Loucy (cell line): ENCODE measurements around the gene XXYLT1.
A peak's percentile ranks its signal among the peaks of the same experiment; 100 is the strongest.

Experiments used
- H2AFZ ChIP-seq: fragments of 200-600 bp; sonication (generic); 2 replicates; pipeline ENCODE4 v1.6.0; 2016; ENCODE audit warnings: antibody characterized with exemption, mild to moderate bottlenecking, low read length, moderate library complexity
- H3F3A ChIP-seq: fragments of 200-600 bp; 2 replicates; pipeline ENCODE4 v1.6.0; 2016; ENCODE audit warnings: antibody characterized with exemption, low read depth, mild to moderate bottlenecking
- H3K27me3 ChIP-seq: fragments of 200-600 bp; sonication (generic); 2 replicates; pipeline ENCODE4 v1.6.1; 2014; ENCODE audit warnings: low read length, mild to moderate bottlenecking; ENCODE audit not compliant: insufficient read depth, poor library complexity, severe bottlenecking
- H3K36me3 ChIP-seq: fragments of 200-600 bp; sonication (generic); 2 replicates; pipeline ENCODE4 v1.6.1; 2016; ENCODE audit warnings: low read length; ENCODE audit not compliant: insufficient read depth
- H3K4me1 ChIP-seq: fragments of 200-600 bp; sonication (generic); 2 replicates; pipeline ENCODE4 v1.5.1; 2014; ENCODE audit warnings: low read length, mild to moderate bottlenecking; ENCODE audit not compliant: insufficient read depth, poor library complexity, severe bottlenecking
- H3K4me2 ChIP-seq: fragments of 200-600 bp; sonication (generic); 2 replicates; pipeline ENCODE4 v1.6.0; 2014; ENCODE audit warnings: antibody characterized with exemption, low read length, low read depth, mild to moderate bottlenecking; ENCODE audit not compliant: poor library complexity, severe bottlenecking
- H3K4me3 ChIP-seq: fragments of 200-600 bp; sonication (generic); 2 replicates; pipeline ENCODE4 v1.5.1; 2014; ENCODE audit warnings: low read length, mild to moderate bottlenecking, mixed read lengths; ENCODE audit not compliant: poor library complexity, severe bottlenecking
- H3K79me2 ChIP-seq: fragments of 200-600 bp; sonication (generic); 2 replicates; pipeline ENCODE4 v1.6.1; 2014; ENCODE audit warnings: low read length; ENCODE audit not compliant: insufficient read depth
- H3K9ac ChIP-seq: fragments of 200-600 bp; sonication (generic); 2 replicates; pipeline ENCODE4 v1.6.0; 2014; ENCODE audit warnings: mild to moderate bottlenecking, low read depth, low read length, moderate library complexity; ENCODE audit not compliant: poor library complexity, severe bottlenecking
- H3K9me2 ChIP-seq: fragments of 200-600 bp; sonication (generic); replicated peaks from 2 replicates; pipeline ENCODE4 v1.6.1; 2016; ENCODE audit warnings: low read depth, low read length, mixed read lengths
- H3K9me3 ChIP-seq: fragments of 200-600 bp; sonication (generic); 2 replicates; pipeline ENCODE4 v1.6.1; 2014; ENCODE audit warnings: mild to moderate bottlenecking, antibody characterized with exemption, low read length, low read depth; ENCODE audit not compliant: insufficient read depth
- H4K20me1 ChIP-seq: fragments of 200-600 bp; sonication (generic); 2 replicates; pipeline ENCODE4 v1.6.0; 2014; ENCODE audit warnings: antibody characterized with exemption, low read length, mild to moderate bottlenecking; ENCODE audit not compliant: insufficient read depth, poor library complexity, severe bottlenecking
- EZH2phosphoT487 ChIP-seq: fragments of 200-600 bp; IDR thresholded peaks from 2 replicates; pipeline ENCODE4 v1.6.1; 2018; ENCODE audit warnings: antibody characterized with exemption, mild to moderate bottlenecking, moderate library complexity, borderline replicate concordance
- TF ChIP-seq, protein P1 (sequence below): fragments of 200-600 bp; sonication (generic); conservative IDR thresholded peaks from 2 replicates; pipeline ENCODE4 v1.5.1; 2014; ENCODE audit warnings: mild to moderate bottlenecking, antibody characterized with exemption, low read length

Gene XXYLT1

GRCh38 chr3:195115600-195116406 is 155.2 kb downstream of the XXYLT1 start:
- peaks cover 7% of the 10 kb centered on the region; the same call in 1 of the 2 replicates for H3F3A ChIP-seq

DNA sequence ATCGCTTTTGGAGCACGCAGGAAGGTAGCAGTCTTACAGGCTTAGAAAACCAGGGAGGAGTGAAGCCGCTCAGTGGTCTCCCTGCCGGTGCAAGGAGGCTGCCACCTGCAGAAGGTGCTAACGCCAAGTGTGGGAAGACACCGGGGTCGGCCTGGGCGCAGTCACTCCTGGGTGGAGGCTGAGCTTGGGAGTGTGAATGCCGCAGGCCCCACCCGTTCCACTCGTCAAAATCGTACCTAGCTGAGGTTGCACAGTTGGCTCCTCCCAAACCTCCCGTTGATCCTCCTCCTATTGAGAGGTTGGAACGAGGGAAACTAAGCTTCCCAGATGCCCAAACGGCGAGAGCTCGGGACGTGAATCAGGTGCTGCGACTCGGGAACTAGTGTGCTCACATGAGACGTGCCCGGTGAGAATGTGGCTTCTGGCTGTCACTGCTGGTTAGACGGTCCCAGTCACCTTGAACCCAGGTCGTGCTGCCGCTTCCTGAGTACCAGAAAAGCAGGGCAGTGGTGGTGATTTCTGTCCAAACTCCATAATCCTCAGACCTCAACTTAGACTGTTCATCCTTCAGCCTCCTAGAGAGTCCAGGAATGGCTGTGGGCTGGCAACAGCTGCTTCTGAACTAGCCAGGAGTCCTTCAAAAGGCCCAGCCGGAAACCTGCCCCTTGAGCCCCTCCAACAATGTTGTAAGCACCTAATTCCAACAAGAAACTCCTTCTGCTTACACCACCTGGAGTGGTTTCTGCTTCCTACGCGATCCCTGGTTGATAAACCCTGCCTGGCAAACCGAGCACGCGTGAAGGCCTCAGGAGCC is 156.0 kb downstream of the XXYLT1 start:
- Histone ChIP-seq H3K27me3 (no peaks in the 10 kb centered on the region), H4K20me1 (no peaks in the 10 kb centered on the region), H3K4me2 (peak overlapping the region; percentile 73), H3K9me2 (no peaks in the 10 kb centered on the region), H3F3A (peaks cover 7% of the 10 kb centered on the region; the same call in 1 of the 2 replicates), H3K79me2 (peaks cover 67% of the 10 kb centered on the region), H3K9ac (peak overlapping the region; percentile 73), H3K9me3 (no peaks in the 10 kb centered on the region), H3K4me3 (no peak overlapping the region), H3K4me1 (peaks cover 49% of the 10 kb centered on the region), H2AFZ (no peak overlapping the region), H3K36me3 (peaks cover 28% of the 10 kb centered on the region; the same call in 1 of the 2 replicates)
- no peak for TF ChIP-seq EZH2phosphoT487
- TF ChIP-seq, protein P1, sequence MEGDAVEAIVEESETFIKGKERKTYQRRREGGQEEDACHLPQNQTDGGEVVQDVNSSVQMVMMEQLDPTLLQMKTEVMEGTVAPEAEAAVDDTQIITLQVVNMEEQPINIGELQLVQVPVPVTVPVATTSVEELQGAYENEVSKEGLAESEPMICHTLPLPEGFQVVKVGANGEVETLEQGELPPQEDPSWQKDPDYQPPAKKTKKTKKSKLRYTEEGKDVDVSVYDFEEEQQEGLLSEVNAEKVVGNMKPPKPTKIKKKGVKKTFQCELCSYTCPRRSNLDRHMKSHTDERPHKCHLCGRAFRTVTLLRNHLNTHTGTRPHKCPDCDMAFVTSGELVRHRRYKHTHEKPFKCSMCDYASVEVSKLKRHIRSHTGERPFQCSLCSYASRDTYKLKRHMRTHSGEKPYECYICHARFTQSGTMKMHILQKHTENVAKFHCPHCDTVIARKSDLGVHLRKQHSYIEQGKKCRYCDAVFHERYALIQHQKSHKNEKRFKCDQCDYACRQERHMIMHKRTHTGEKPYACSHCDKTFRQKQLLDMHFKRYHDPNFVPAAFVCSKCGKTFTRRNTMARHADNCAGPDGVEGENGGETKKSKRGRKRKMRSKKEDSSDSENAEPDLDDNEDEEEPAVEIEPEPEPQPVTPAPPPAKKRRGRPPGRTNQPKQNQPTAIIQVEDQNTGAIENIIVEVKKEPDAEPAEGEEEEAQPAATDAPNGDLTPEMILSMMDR, result no peak

More at GRCh38 chr3:195115600-195116406, 155.2 kb downstream of the XXYLT1 start:
- peak overlapping the region; percentile 12 for H3K4me3 ChIP-seq
- peaks cover 74% of the 10 kb centered on the region for H3K79me2 ChIP-seq
- peak overlapping the region; percentile 73 for H3K4me2 ChIP-seq
- no peaks in the 10 kb centered on the region for H3K27me3 ChIP-seq
- H3K9me3 ChIP-seq, result no peaks in the 10 kb centered on the region
- H2AFZ ChIP-seq, result no peak overlapping the region
- TF ChIP-seq EZH2phosphoT487, result no peak
- TF ChIP-seq, protein P1, result 0 out of 2 replicates have a peak, but pooled peaks have one; percentile 11
- H4K20me1 ChIP-seq, result no peaks in the 10 kb centered on the region
- H3K9ac ChIP-seq, result peak overlapping the region; percentile 73
- H3K4me1 ChIP-seq, result peaks cover 49% of the 10 kb centered on the region
- peaks cover 26% of the 10 kb centered on the region; the same call in 1 of the 2 replicates for H3K36me3 ChIP-seq
- no peaks in the 10 kb centered on the region for H3K9me2 ChIP-seq

GRCh38 chr3:195113536-195114425 is 157.2 kb downstream of the XXYLT1 start:
- Histone ChIP-seq H3F3A (peaks cover 7% of the 10 kb centered on the region; the same call in 1 of the 2 replicates), H3K79me2 (peaks cover 68% of the 10 kb centered on the region), H2AFZ (no peak overlapping the region), H3K9me3 (no peaks in the 10 kb centered on the region), H3K4me3 (no peak overlapping the region), H3K4me2 (no peak overlapping the region), H3K36me3 (peaks cover 36% of the 10 kb centered on the region; the same call in 1 of the 2 replicates), H4K20me1 (no peaks in the 10 kb centered on the region), H3K27me3 (no peaks in the 10 kb centered on the region), H3K4me1 (peaks cover 45% of the 10 kb centered on the region), H3K9me2 (no peaks in the 10 kb centered on the region), H3K9ac (no peak overlapping the region)
- TF ChIP-seq, protein P1, result no peak
- no peak for TF ChIP-seq EZH2phosphoT487
